Measurements from ENCODE around the gene ZNF574. TPM values are rescaled to one million over a fixed set of nuclear protein-coding genes. Genes with fewer than 3 reads are reported as not detected.

The ZNF574 gene
- total RNA-seq, 1 experiment from 2014 or later, result 35.6 TPM

GRCh38 chr19:42126574-42126973, 50.6 kb downstream of the ZNF574 start:
- Histone ChIP-seq H2AFZ (ENCODE audit: low read length) (no peak overlapping the region), H3K27ac (ENCODE audit: insufficient read length, low read depth, low read length) (no peak overlapping the region), H2BK12ac (ENCODE audit: insufficient read length, low read depth, low read length) (no peak overlapping the region), H2BK20ac (ENCODE audit: low read depth, low read length, poor library complexity, severe bottlenecking) (no peak overlapping the region), H3K18ac (ENCODE audit: insufficient read length, low read depth, low read length) (no peak overlapping the region), H2BK5ac (ENCODE audit: insufficient read length, low read length) (no peak overlapping the region), H4K5ac (ENCODE audit: insufficient read length, low read depth, low read length) (no peak overlapping the region), H2BK15ac (ENCODE audit: low read depth, low read length) (no peak overlapping the region), H2BK120ac (ENCODE audit: low read depth, low read length, poor library complexity, severe bottlenecking) (no peak overlapping the region), H4K8ac (replicated peaks; ENCODE audit: insufficient read length, low read depth, low read length) (no peak overlapping the region), H3K4me2 (ENCODE audit: insufficient read depth, insufficient read length, low read length) (no peak overlapping the region), H3K79me1 (ENCODE audit: insufficient read depth, low read depth, low read length, poor library complexity, severe bottlenecking) (no peaks in the 10 kb centered on the region), H3K4me1 (ENCODE audit: insufficient read depth, low read length) (0 out of 2 replicates have a peak, but pooled peaks cover 2% of the 10 kb centered on the region), H3K23ac (ENCODE audit: insufficient read length, low read depth, low read length) (no peak overlapping the region), H4K91ac (ENCODE audit: insufficient read length, low read depth, low read length) (no peak overlapping the region), H3K14ac (ENCODE audit: insufficient read depth, low read length) (no peak overlapping the region), H3K9me3 (ENCODE audit: control insufficient read depth, low read depth, low read length) (no peaks in the 10 kb centered on the region), H3K56ac (ENCODE audit: insufficient read length, low read depth, low read length) (no peak overlapping the region), H3K4ac (ENCODE audit: low read depth, low read length) (no peak overlapping the region), H2AK5ac (ENCODE audit: insufficient read length, low read length) (no peak overlapping the region), H3T11ph (ENCODE audit: low read length) (no peak overlapping the region), H4K20me1 (ENCODE audit: control insufficient read depth, insufficient read depth, insufficient read length) (no peaks in the 10 kb centered on the region), H3K27me3 (ENCODE audit: insufficient read depth, low read length) (no peaks in the 10 kb centered on the region), H3K23me2 (ENCODE audit: insufficient read length, low read depth, low read length, poor library complexity, severe bottlenecking) (no peaks in the 10 kb centered on the region), H3K79me2 (ENCODE audit: insufficient read depth, low read length) (no peaks in the 10 kb centered on the region), H3K9ac (ENCODE audit: extremely low read depth, insufficient read length, low read length) (no peak overlapping the region)
- no peak for DNase-seq
- Mint-ChIP-seq H3K4me1 (peaks cover 11 to 22% of the 10 kb centered on the region in 2 experiments), H3K27ac (no peak overlapping the region), H3K36me3 (ENCODE audit: insufficient read depth in 1 of 3, low read depth in 3 of 3) (no peaks in the 10 kb centered on the region), H3K27me3 (ENCODE audit: low read depth) (peaks cover 40% of the 10 kb centered on the region), H3K4me3 (no peak overlapping the region), H3K9me3 (no peaks in the 10 kb centered on the region; a peak in 1 of 5 replicates)
- no peak for TF ChIP-seq CTCF (conservative IDR thresholded peaks at IDR 0.05)
- no CpG with 5 or more reads among the region's 5 CpGs for WGBS (ENCODE audit: extremely low coverage, insufficient read length, low lambda C conversion rate)

All from H9 (cell line).